Panc1 (cell line): ENCODE data around the gene TROAP. TPM values are rescaled to one million over a fixed set of nuclear protein-coding genes. Genes with fewer than 3 reads are reported as not detected.

Experiments
- ATAC-seq: fragments of 200-7000 bp; cut with Tn5 transposase; 2 replicates; pipeline ENCODE4 v1.9.1; 2020; ENCODE audit warnings: mild to moderate bottlenecking, moderate library complexity
- BruUV-seq: library from RNA; stranded (reverse); fragments of 400-500 nt; replicated peaks from 2 replicates; lab custom pipeline; 2021; lab: Mats Ljungman, UMichigan
- CTCF ChIA-PET: fragments of 300-600 bp; sonication (Branson Sonifier 250); formaldehyde crosslinking; loops from one replicate; lab custom pipeline; 2022; ENCODE audit warnings: antibody characterized with exemption; lab: Charles Lee
- POLR2A ChIA-PET: fragments of 300-600 bp; sonication (Branson Sonifier 250); formaldehyde crosslinking; loops from one replicate; lab custom pipeline; 2022; ENCODE audit warnings: antibody characterized with exemption; lab: Charles Lee
- DNase-seq: peaks from one replicate; pipeline ENCODE4 v3.0.0-alpha.2; 2010; ENCODE audit warnings: low read depth, low spot score
- H3K27ac ChIP-seq: 2 replicates; pipeline ENCODE4 v1.5.1; 2011; ENCODE audit warnings: mild to moderate bottlenecking, low read length, inconsistent platforms
- H3K27me3 ChIP-seq: fragments of 200-500 bp; sonication (Bioruptor generic); 2 replicates; pipeline ENCODE4 v1.6.0; 2014; ENCODE audit warnings: low read length, inconsistent platforms; ENCODE audit not compliant: control insufficient read depth, insufficient read depth
- H3K36me3 ChIP-seq: fragments of 200-500 bp; sonication (Bioruptor generic); 2 replicates; pipeline ENCODE4 v1.5.1; 2014; ENCODE audit warnings: inconsistent platforms, mild to moderate bottlenecking, low read length, moderate library complexity; ENCODE audit not compliant: control insufficient read depth, insufficient read depth
- H3K4me1 ChIP-seq: 2 replicates; pipeline ENCODE4 v1.5.1; 2011; ENCODE audit warnings: inconsistent platforms, mild to moderate bottlenecking, low read length, moderate library complexity; ENCODE audit not compliant: control insufficient read depth, insufficient read depth
- H3K4me3 ChIP-seq, 2 experiments: 2 replicates each; pipeline ENCODE4 v1.5.1; 2011 to 2012; ENCODE audit warnings: low read depth in 2 of 2, low read length in 2 of 2, mild to moderate bottlenecking in 2 of 2, inconsistent platforms in 1 of 2, moderate library complexity in 1 of 2
- H3K9me3 ChIP-seq: fragments of 200-500 bp; sonication (Bioruptor generic); 2 replicates; pipeline ENCODE4 v1.5.1; 2014; ENCODE audit warnings: low read depth, mild to moderate bottlenecking, inconsistent platforms, low read length, moderate library complexity; ENCODE audit not compliant: control insufficient read depth, insufficient read depth
- POLR2AphosphoS5 ChIP-seq: IDR thresholded peaks from 2 replicates; pipeline ENCODE4 v1.6.1; 2012; ENCODE audit warnings: mild to moderate bottlenecking, low read depth, low read length, moderate library complexity
- SIN3A ChIP-seq: IDR thresholded peaks from 2 replicates; pipeline ENCODE4 v1.6.1; 2012; ENCODE audit warnings: low read depth, mild to moderate bottlenecking, low read length, moderate library complexity, borderline replicate concordance; ENCODE audit not compliant: insufficient read depth
- TCF7L2 ChIP-seq: IDR thresholded peaks from 2 replicates; pipeline ENCODE4 v1.6.1; 2011; ENCODE audit warnings: mild to moderate bottlenecking, low read depth, low read length, inconsistent platforms
- in situ Hi-C: cut with HindIII; loops from 2 replicates; pipeline ENCODE4 v1.10.0; 2016; ENCODE audit warnings: low sequenced_read_pairs, low pct_unique_long_range_greater_than_20kb
- intact Hi-C: fragments of 100-400 bp; cut with micrococcal nuclease; formaldehyde crosslinking; loops from one replicate; pipeline ENCODE4 v1.10.0; 2022; ENCODE audit not compliant: unreplicated experiment
- total RNA-seq: library from RNA; stranded (reverse); gene quantifications from one replicate; pipeline ENCODE4 v1.2.1, GENCODE V29; 2021; ENCODE audit not compliant: unreplicated experiment
- TF ChIP-seq, protein P1 (sequence below): fragments of 450-650 bp; IDR thresholded peaks from 2 replicates; pipeline ENCODE4 v1.5.1; 2017; ENCODE audit warnings: mild to moderate bottlenecking
- TF ChIP-seq, protein P2 (sequence below), 2 experiments: IDR thresholded peaks; 2 replicates each; pipeline ENCODE4 v1.6.1; 2011 to 2012; ENCODE audit warnings: low read depth in 2 of 2, control low read depth in 1 of 2, low read length in 1 of 2, mild to moderate bottlenecking in 1 of 2, moderate library complexity in 1 of 2; ENCODE audit not compliant: insufficient read depth in 1 of 2

The TROAP gene
- total RNA-seq, 1 experiment from 2014 or later = 50.0 TPM

DNA sequence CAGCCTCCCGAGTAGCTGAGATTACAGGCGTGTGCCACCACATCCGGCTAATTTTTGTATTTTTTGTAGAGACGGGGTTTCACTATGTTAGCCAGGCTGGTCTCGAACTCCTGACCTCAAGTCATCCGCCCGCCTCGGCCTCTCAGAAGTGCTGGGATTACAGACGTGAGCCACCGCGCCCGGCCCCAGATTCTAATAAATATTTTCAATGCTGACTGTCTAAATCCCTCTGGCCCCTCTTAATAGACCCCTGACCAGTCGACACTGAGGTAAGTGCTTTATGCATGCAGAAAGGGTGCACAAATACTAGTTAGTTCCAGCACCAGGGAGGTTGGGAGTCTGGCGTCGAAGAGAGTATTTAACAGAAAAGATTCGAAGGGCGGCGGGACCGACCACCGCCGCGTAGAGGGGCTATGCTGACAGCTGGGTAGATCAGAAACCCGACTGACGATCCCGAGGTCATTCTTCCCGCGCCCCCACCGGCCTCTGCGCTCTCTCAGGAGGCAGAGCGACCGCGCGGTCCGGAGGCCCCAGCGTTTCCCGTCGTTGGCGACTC is 43.1 kb downstream of the TROAP start:
- intact Hi-C loops = no loop called here

GRCh38 chr12:49366652-49367380 is 43.8 kb downstream of the TROAP start:
- ATAC-seq (peak; percentile 94), DNase-seq (no peak)
- TSS peak; percentile 95 for BruUV-seq
- H3K27me3 ChIP-seq = no peaks in the 10 kb centered on the region
- intact Hi-C loops (no loop called here), in situ Hi-C loops (loop anchor here (25.0 kb wide), 1 partner anchor 145 kb away; no protein-coding TSS in a partner anchor)
- peak overlapping the region; percentile 92 for H3K27ac ChIP-seq
- peak overlapping the region; percentile 78 to 82 for H3K4me3 ChIP-seq
- H3K4me1 ChIP-seq = peaks cover 18% of the 10 kb centered on the region
- POLR2A ChIA-PET = interaction anchor here (0.6 to 1.2 kb wide), 9 partner anchors 21 to 147 kb away, joined by 3 to 9 read pairs (median 5); partner anchors contain the start of gene TROAP
- CTCF ChIA-PET = interaction anchor here (0.5 to 2.0 kb wide), 6 partner anchors 8 to 147 kb away, joined by 3 to 11 read pairs (median 5); no protein-coding TSS in a partner anchor
- TF ChIP-seq SIN3A = no peak
- TF ChIP-seq POLR2AphosphoS5 = no peak; the same call in none of the 2 replicates
- TF ChIP-seq, protein P1, sequence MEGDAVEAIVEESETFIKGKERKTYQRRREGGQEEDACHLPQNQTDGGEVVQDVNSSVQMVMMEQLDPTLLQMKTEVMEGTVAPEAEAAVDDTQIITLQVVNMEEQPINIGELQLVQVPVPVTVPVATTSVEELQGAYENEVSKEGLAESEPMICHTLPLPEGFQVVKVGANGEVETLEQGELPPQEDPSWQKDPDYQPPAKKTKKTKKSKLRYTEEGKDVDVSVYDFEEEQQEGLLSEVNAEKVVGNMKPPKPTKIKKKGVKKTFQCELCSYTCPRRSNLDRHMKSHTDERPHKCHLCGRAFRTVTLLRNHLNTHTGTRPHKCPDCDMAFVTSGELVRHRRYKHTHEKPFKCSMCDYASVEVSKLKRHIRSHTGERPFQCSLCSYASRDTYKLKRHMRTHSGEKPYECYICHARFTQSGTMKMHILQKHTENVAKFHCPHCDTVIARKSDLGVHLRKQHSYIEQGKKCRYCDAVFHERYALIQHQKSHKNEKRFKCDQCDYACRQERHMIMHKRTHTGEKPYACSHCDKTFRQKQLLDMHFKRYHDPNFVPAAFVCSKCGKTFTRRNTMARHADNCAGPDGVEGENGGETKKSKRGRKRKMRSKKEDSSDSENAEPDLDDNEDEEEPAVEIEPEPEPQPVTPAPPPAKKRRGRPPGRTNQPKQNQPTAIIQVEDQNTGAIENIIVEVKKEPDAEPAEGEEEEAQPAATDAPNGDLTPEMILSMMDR = peak; percentile 44; the same call in 1 of the 2 replicates
- TF ChIP-seq, protein P2, sequence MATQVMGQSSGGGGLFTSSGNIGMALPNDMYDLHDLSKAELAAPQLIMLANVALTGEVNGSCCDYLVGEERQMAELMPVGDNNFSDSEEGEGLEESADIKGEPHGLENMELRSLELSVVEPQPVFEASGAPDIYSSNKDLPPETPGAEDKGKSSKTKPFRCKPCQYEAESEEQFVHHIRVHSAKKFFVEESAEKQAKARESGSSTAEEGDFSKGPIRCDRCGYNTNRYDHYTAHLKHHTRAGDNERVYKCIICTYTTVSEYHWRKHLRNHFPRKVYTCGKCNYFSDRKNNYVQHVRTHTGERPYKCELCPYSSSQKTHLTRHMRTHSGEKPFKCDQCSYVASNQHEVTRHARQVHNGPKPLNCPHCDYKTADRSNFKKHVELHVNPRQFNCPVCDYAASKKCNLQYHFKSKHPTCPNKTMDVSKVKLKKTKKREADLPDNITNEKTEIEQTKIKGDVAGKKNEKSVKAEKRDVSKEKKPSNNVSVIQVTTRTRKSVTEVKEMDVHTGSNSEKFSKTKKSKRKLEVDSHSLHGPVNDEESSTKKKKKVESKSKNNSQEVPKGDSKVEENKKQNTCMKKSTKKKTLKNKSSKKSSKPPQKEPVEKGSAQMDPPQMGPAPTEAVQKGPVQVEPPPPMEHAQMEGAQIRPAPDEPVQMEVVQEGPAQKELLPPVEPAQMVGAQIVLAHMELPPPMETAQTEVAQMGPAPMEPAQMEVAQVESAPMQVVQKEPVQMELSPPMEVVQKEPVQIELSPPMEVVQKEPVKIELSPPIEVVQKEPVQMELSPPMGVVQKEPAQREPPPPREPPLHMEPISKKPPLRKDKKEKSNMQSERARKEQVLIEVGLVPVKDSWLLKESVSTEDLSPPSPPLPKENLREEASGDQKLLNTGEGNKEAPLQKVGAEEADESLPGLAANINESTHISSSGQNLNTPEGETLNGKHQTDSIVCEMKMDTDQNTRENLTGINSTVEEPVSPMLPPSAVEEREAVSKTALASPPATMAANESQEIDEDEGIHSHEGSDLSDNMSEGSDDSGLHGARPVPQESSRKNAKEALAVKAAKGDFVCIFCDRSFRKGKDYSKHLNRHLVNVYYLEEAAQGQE (IDR thresholded peaks at IDR 0.05; ENCODE audit: insufficient read depth in 1 of 2, low read depth in 2 of 2, low read length in 1 of 2) = 0 out of 4 replicates have a peak, but pooled peaks of 1 of the 2 experiments have one; percentile 20
- no peaks in the 10 kb centered on the region for H3K9me3 ChIP-seq
- no peaks in the 10 kb centered on the region; the same call in 1 of the 2 replicates for H3K36me3 ChIP-seq

More for the DNA sequence above, 43.1 kb downstream of the TROAP start:
- in situ Hi-C loops = loop anchor here (25.0 kb wide), 1 partner anchor 146 kb away; no protein-coding TSS in a partner anchor
- POLR2A ChIA-PET = interaction anchor here (0.6 to 1.2 kb wide), 4 partner anchors 43 to 135 kb away, joined by 3 to 5 read pairs (median 4); partner anchors contain the start of gene TROAP
- no peaks in the 10 kb centered on the region; the same call in 1 of the 2 replicates for H3K36me3 ChIP-seq
- H3K4me1 ChIP-seq = peaks cover 18% of the 10 kb centered on the region
- H3K9me3 ChIP-seq = no peaks in the 10 kb centered on the region
- DNase-seq (no peak), ATAC-seq (peak; percentile 42)
- peak overlapping the region; percentile 78 to 82 for H3K4me3 ChIP-seq
- H3K27ac ChIP-seq = peak overlapping the region; percentile 92
- CTCF ChIA-PET = interaction anchor here (0.6 to 2.0 kb wide), 4 partner anchors 8 to 148 kb away, joined by 3 to 11 read pairs (median 6); no protein-coding TSS in a partner anchor
- no TSS peak for BruUV-seq
- H3K27me3 ChIP-seq = no peaks in the 10 kb centered on the region
- TF ChIP-seq SIN3A (no peak), POLR2AphosphoS5 (no peak), TCF7L2 (no peak)
- TF ChIP-seq, protein P2 (IDR thresholded peaks at IDR 0.05; ENCODE audit: insufficient read depth in 1 of 2, low read depth in 2 of 2, low read length in 1 of 2) = no peak
- TF ChIP-seq, protein P1 = no peak
